GM19238 (cell line): ENCODE measurements around the gene OR6C65.
"Not testable (repeated sequence)": the region's sequence is repeated elsewhere in the genome, so short reads cannot be mapped to it uniquely, and the experiment has no call there.

Experiments used
- DNase-seq: peaks from one replicate; pipeline ENCODE4 v3.0.0; 2011; ENCODE audit warnings: low spot score; ENCODE audit not compliant: insufficient read length

OR6C65 gene

GRCh38 chr12:55400229-55400628 lies at the start of gene OR6C65:
Gene OR6C65 (plus strand): TSS chr12:55400529. CDS start chr12:55400529, 0 bp downstream.
- DNase-seq, result no peak

- DNase-seq, result not testable (repeated sequence)
These were observed 45.0 kb upstream of the OR6C65 start for GRCh38 chr12:55355338-55355737.

- no peak for DNase-seq
These were observed 37.7 kb upstream of the OR6C65 start, which contains the start of gene OR6C75 for GRCh38 chr12:55362675-55363074. Gene OR6C75 (plus strand): TSS chr12:55362975. CDS start chr12:55365111, 2,136 bp downstream.

- DNase-seq, result no peak
These were observed 35.2 kb upstream of the OR6C65 start for GRCh38 chr12:55365086-55365485.

- no peak for DNase-seq
These were observed 27.8 kb upstream of the OR6C65 start for GRCh38 chr12:55372521-55372920.

- no peak for DNase-seq
These were observed 14.4 kb upstream of the OR6C65 start for GRCh38 chr12:55385891-55386290.

- no peak for DNase-seq
These were observed 8.1 kb upstream of the OR6C65 start for GRCh38 chr12:55392032-55392795.

- DNase-seq, result no peak
These were observed 4.0 kb upstream of the OR6C65 start for GRCh38 chr12:55396326-55396725.

- no peak for DNase-seq
These were observed 7.5 kb downstream of the OR6C65 start for GRCh38 chr12:55407866-55408265.

GRCh38 chr12:55409133-55409532 lies 8.8 kb downstream of the OR6C65 start:
- DNase-seq, result not testable (repeated sequence)

GRCh38 chr12:55412138-55412537 lies 11.8 kb downstream of the OR6C65 start:
- not testable (repeated sequence) for DNase-seq

- not testable (repeated sequence) for DNase-seq
These were observed 13.4 kb downstream of the OR6C65 start for GRCh38 chr12:55413498-55414388.

- DNase-seq, result not testable (repeated sequence)
These were observed 14.1 kb downstream of the OR6C65 start for GRCh38 chr12:55414396-55414823.

- not testable (repeated sequence) for DNase-seq
These were observed 14.6 kb downstream of the OR6C65 start for GRCh38 chr12:55414889-55415288.

- no peak for DNase-seq
These were observed 16.6 kb downstream of the OR6C65 start for GRCh38 chr12:55416961-55417360.

GRCh38 chr12:55420307-55420962 lies 20.1 kb downstream of the OR6C65 start:
- no peak for DNase-seq

- no peak for DNase-seq
These were observed 25.6 kb downstream of the OR6C65 start, which contains the start of gene OR6C76 for GRCh38 chr12:55425954-55426353. Gene OR6C76 (plus strand): TSS chr12:55426254. CDS start chr12:55426254, 0 bp downstream.

- DNase-seq, result no peak
These were observed 28.3 kb downstream of the OR6C65 start for GRCh38 chr12:55428331-55429243.

- DNase-seq, result not testable (repeated sequence)
These were observed 40.9 kb downstream of the OR6C65 start for GRCh38 chr12:55441233-55441632.

GRCh38 chr12:55443776-55444175 lies 43.4 kb downstream of the OR6C65 start, which contains the start of gene OR6C2:
Gene OR6C2 (plus strand): TSS chr12:55444076. CDS start chr12:55452214, 8,138 bp downstream.
- DNase-seq, result no peak
